Measurements from ENCODE around the gene NEK5.

The NEK5 gene

GRCh38 chr13:51988988-51989618 lies 139.8 kb downstream of the NEK5 start:
- intact Hi-C loops (cut with micrococcal nuclease): no loop called here
- no peak overlapping the region for H3K4me3 Mint-ChIP-seq
- H3K27me3 Mint-ChIP-seq: peaks cover 4% of the 10 kb centered on the region
- H3K36me3 Mint-ChIP-seq (ENCODE audit: low read depth): no peaks in the 10 kb centered on the region
- H3K9me3 Mint-ChIP-seq: no peaks in the 10 kb centered on the region
- H3K27ac Mint-ChIP-seq: no peak overlapping the region
- no peaks in the 10 kb centered on the region for H3K4me1 Mint-ChIP-seq (ENCODE audit: low read depth)
